ENCODE results near the gene WDR26.

Gene WDR26

GRCh38 chr1:224434691-224435317 is at the start of gene WDR26:
WDR26 (minus strand) TSS chr1:224434797.
- H3K27ac ChIP-seq (ENCODE audit: extremely low read depth, low read depth, low read length): peak within 1 kb of the TSS; percentile 76; the same call in 1 of the 2 replicates
- CTCF ChIA-PET: interaction anchor here (0.6 kb wide), 1 partner anchor 25 kb away, joined by 3 read pairs; no protein-coding TSS in a partner anchor
- TF ChIP-seq FEZF1 (tag by site-specific recombination; IDR thresholded peaks at IDR 0.05): peak; percentile 10; the same call in 1 of the 2 replicates
- peak; percentile 59; the same call in 1 of the 2 replicates for TF ChIP-seq KLF10 (tag by site-specific recombination; IDR thresholded peaks at IDR 0.05)
- TF ChIP-seq ZNF423 (tag by site-specific recombination; IDR thresholded peaks at IDR 0.05): peak; percentile 62
- TF ChIP-seq KLF17 (tag by site-specific recombination; IDR thresholded peaks at IDR 0.05): peak; percentile 92
- TF ChIP-seq ZNF555 (tag by site-specific recombination; conservative IDR thresholded peaks at IDR 0.05): no peak
- TF ChIP-seq ZNF48 (tag by site-specific recombination; IDR thresholded peaks at IDR 0.05): no peak
- TF ChIP-seq ZNF548 (tag by site-specific recombination; IDR thresholded peaks at IDR 0.05): no peak
- peak; percentile 46; the same call in 1 of the 2 replicates for TF ChIP-seq ZNF394 (tag by site-specific recombination; IDR thresholded peaks at IDR 0.05; ENCODE audit: borderline replicate concordance)
- TF ChIP-seq ZNF138 (tag by site-specific recombination; IDR thresholded peaks at IDR 0.05; ENCODE audit: borderline replicate concordance): no peak
- TF ChIP-seq ZNF223 (tag by site-specific recombination; IDR thresholded peaks at IDR 0.05): 0 out of 2 replicates have a peak, but pooled peaks have one; percentile 40
- no peak for TF ChIP-seq ZNF174 (tag by site-specific recombination; IDR thresholded peaks at IDR 0.05)
- peak; percentile 96 for TF ChIP-seq ZBTB21 (tag by site-specific recombination; IDR thresholded peaks at IDR 0.05)
- TF ChIP-seq ZNF404 (tag by site-specific recombination; IDR thresholded peaks at IDR 0.05): no peak
- TF ChIP-seq ZNF169 (tag by site-specific recombination; IDR thresholded peaks at IDR 0.05): no peak
- no peak for TF ChIP-seq MZF1 (tag by site-specific recombination; IDR thresholded peaks at IDR 0.05; ENCODE audit: borderline replicate concordance)
- no peak for TF ChIP-seq ZNF26 (tag by site-specific recombination; IDR thresholded peaks at IDR 0.05)
- peak; percentile 99 for TF ChIP-seq ZNF335 (tag by site-specific recombination; conservative IDR thresholded peaks at IDR 0.05)
- no peak for TF ChIP-seq ZNF214 (tag by site-specific recombination; IDR thresholded peaks at IDR 0.05; ENCODE audit: borderline replicate concordance)
- no peak for TF ChIP-seq ZNF791 (tag by site-specific recombination; IDR thresholded peaks at IDR 0.05)
- no peak for TF ChIP-seq ZNF707 (tag by site-specific recombination; IDR thresholded peaks at IDR 0.05)
- TF ChIP-seq KLF1 (tag by site-specific recombination; IDR thresholded peaks at IDR 0.05): peak; percentile 74
- no peak for TF ChIP-seq MEIS1 (CRISPR knock-in tag; IDR thresholded peaks at IDR 0.05; ENCODE audit: borderline replicate concordance)
- TF ChIP-seq PATZ1 (tag by site-specific recombination; IDR thresholded peaks at IDR 0.05): peak; percentile 100
- TF ChIP-seq ZNF184 (tag by site-specific recombination; IDR thresholded peaks at IDR 0.05): no peak; the same call in 1 of the 2 replicates
- peak; percentile 86 for TF ChIP-seq ZNF76 (tag by site-specific recombination; IDR thresholded peaks at IDR 0.05; ENCODE audit: borderline replicate concordance, low read depth)
- peak; percentile 89 for TF ChIP-seq ZBTB20 (tag by site-specific recombination; IDR thresholded peaks at IDR 0.05)
- TF ChIP-seq ZNF513 (tag by site-specific recombination; IDR thresholded peaks at IDR 0.05): no peak; the same call in 1 of the 2 replicates
- TF ChIP-seq GLI4 (tag by site-specific recombination; IDR thresholded peaks at IDR 0.05): peak; percentile 88
- TF ChIP-seq ATF2 (tag by site-specific recombination; IDR thresholded peaks at IDR 0.05; ENCODE audit: low read depth): no peak
- TF ChIP-seq ZNF645 (tag by site-specific recombination; IDR thresholded peaks at IDR 0.05): no peak

More at GRCh38 chr1:224434691-224435317, at the start of gene WDR26:
- H3K4me1 ChIP-seq (ENCODE audit: control insufficient read depth, insufficient read depth, low read length): peaks cover 30% of the 10 kb centered on the region
- POLR2A ChIA-PET: interaction anchor here (0.6 to 1.7 kb wide), 18 partner anchors 9 to 650 kb away, joined by 3 to 9 read pairs (median 4); partner anchors contain the start of gene CNIH4
- peaks cover 11 to 29% of the 10 kb centered on the region in 2 experiments for H3K36me3 ChIP-seq (ENCODE audit: control insufficient read depth in 2 of 2, insufficient read depth in 1 of 2, low read length in 2 of 2)
- no peaks in the 10 kb centered on the region for H3K9me3 ChIP-seq (ENCODE audit: control insufficient read depth, insufficient read depth, low read depth, low read length)
- peak within 1 kb of the TSS; percentile 96 for H3K4me3 ChIP-seq (ENCODE audit: low read depth, low read length)

Measured in HEK293 (cell line).